Measurements from ENCODE around the gene RGS9. TPM values are rescaled to one million over a fixed set of nuclear protein-coding genes. Genes with fewer than 3 reads are reported as not detected.

The RGS9 gene
- total RNA-seq, 2 donors from 2014 or later: 7.4 to 9.9 TPM

DNA sequence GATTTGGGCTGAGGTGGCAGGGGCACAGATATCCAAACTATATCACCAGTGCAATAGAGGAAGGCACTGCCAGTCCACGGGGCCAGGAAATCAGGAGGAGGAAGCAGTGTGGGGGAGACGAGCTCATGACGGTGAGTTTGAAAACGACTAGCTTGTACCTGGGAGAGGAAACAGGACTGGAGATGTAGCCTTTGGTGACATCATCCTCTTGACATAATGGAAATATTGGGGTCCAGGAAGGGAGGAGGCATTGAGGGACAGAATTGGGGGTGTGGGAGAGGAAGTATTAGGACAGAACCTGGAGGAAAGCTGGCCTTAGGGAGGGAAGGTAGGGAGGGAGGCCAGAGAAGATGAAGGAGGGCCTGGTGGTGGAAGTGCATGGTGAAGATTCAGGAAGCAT is 109.1 kb downstream of the RGS9 start:
- Histone ChIP-seq H3K27ac (no peak overlapping the region), H3K4me1 (no peaks in the 10 kb centered on the region), H3K27me3 (no peaks in the 10 kb centered on the region), H3K9ac (ENCODE audit: low read depth in 2 of 2, low read length in 2 of 2) (no peak overlapping the region), H3K9me3 (no peaks in the 10 kb centered on the region), H3K36me3 (no peaks in the 10 kb centered on the region), H3K4me3 (no peak overlapping the region)
- no peak for DNase-seq
- TF ChIP-seq, protein P1, sequence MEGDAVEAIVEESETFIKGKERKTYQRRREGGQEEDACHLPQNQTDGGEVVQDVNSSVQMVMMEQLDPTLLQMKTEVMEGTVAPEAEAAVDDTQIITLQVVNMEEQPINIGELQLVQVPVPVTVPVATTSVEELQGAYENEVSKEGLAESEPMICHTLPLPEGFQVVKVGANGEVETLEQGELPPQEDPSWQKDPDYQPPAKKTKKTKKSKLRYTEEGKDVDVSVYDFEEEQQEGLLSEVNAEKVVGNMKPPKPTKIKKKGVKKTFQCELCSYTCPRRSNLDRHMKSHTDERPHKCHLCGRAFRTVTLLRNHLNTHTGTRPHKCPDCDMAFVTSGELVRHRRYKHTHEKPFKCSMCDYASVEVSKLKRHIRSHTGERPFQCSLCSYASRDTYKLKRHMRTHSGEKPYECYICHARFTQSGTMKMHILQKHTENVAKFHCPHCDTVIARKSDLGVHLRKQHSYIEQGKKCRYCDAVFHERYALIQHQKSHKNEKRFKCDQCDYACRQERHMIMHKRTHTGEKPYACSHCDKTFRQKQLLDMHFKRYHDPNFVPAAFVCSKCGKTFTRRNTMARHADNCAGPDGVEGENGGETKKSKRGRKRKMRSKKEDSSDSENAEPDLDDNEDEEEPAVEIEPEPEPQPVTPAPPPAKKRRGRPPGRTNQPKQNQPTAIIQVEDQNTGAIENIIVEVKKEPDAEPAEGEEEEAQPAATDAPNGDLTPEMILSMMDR (IDR thresholded peaks at IDR 0.05): no peak
- intact Hi-C loops (cut with DNase I): no loop called here

DNA sequence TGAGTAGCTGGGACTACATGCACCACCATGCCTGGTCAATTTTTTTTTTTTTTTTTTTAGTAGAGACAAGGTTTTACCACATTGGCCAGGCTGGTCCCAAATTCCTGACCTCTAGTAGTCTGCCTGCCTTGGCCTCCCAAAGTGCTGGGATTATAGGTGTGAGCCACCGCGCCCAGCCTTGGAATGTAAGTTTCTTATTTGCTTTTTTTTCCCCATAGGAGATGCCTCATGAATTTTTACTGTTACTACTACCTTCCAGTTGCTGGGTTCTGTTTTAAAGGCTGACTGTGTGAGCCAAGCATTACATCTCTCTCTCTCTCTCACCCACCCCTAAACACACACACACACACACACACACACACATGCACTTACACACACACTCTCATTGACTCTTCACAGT is 112.6 kb downstream of the RGS9 start:
- Histone ChIP-seq H3K9ac (ENCODE audit: low read depth in 2 of 2, low read length in 2 of 2) (no peak overlapping the region), H3K27ac (no peak overlapping the region), H3K27me3 (no peaks in the 10 kb centered on the region), H3K4me1 (no peaks in the 10 kb centered on the region), H3K4me3 (no peak overlapping the region), H3K9me3 (no peaks in the 10 kb centered on the region), H3K36me3 (no peaks in the 10 kb centered on the region)
- TF ChIP-seq, protein P1 (IDR thresholded peaks at IDR 0.05): no peak
- DNase-seq: no peak
- intact Hi-C loops (cut with DNase I): no loop called here

DNA sequence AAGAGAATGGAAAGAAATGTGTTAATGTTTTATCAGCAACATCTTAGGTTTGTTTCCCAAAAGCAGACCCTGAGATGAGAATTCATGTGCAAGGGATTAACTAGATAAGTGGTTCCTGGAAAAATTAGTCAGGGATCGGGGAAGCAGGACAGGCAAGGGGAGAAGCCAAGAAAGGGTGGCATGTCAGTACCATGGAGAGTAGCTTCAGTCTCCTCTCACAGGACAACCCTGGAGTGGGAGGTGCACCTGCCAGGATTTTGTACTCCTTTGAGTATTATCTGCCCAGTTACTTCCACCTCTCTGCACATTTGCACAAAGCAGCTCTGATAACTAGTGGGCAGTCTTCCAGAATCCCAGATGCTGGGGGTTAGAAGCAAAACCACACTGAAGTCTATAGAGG is 117.0 kb downstream of the RGS9 start:
- no peaks in the 10 kb centered on the region for H3K36me3 ChIP-seq
- no peak for DNase-seq
- TF ChIP-seq, protein P1 (IDR thresholded peaks at IDR 0.05): no peak
- H3K4me3 ChIP-seq: no peak overlapping the region
- intact Hi-C loops (cut with DNase I): no loop called here
- no peaks in the 10 kb centered on the region for H3K27me3 ChIP-seq
- no peak overlapping the region for H3K27ac ChIP-seq
- no peaks in the 10 kb centered on the region for H3K4me1 ChIP-seq
- H3K9ac ChIP-seq (ENCODE audit: low read depth in 2 of 2, low read length in 2 of 2): no peak overlapping the region
- H3K9me3 ChIP-seq: no peaks in the 10 kb centered on the region

DNA sequence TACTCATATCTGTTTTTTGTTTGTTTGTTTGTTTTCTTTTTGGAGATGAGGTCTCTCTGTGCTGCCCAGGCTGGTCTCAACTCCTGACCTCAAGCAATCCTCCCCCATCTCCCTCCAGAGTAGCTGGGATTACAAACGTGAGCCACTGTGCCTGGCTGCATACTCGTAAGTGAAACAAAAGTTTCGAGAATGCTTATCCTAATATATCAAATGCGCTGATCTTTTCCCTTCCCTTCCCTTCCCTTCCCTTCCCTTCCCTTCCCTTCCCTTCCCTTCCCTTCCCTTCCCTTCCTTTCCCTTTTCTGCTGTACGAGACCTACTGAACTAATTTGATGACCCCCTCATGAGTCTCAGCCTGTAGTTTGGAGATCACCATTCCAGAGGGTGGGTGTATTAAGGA is 122.1 kb downstream of the RGS9 start:
- no peak overlapping the region for H3K27ac ChIP-seq
- no peak for DNase-seq
- intact Hi-C loops (cut with DNase I): no loop called here
- H3K4me1 ChIP-seq: no peaks in the 10 kb centered on the region
- no peak overlapping the region for H3K4me3 ChIP-seq
- no peaks in the 10 kb centered on the region for H3K27me3 ChIP-seq
- no peaks in the 10 kb centered on the region for H3K9me3 ChIP-seq
- no peaks in the 10 kb centered on the region for H3K36me3 ChIP-seq
- no peak overlapping the region for H3K9ac ChIP-seq (ENCODE audit: low read depth in 2 of 2, low read length in 2 of 2)
- TF ChIP-seq, protein P1 (IDR thresholded peaks at IDR 0.05): no peak

DNA sequence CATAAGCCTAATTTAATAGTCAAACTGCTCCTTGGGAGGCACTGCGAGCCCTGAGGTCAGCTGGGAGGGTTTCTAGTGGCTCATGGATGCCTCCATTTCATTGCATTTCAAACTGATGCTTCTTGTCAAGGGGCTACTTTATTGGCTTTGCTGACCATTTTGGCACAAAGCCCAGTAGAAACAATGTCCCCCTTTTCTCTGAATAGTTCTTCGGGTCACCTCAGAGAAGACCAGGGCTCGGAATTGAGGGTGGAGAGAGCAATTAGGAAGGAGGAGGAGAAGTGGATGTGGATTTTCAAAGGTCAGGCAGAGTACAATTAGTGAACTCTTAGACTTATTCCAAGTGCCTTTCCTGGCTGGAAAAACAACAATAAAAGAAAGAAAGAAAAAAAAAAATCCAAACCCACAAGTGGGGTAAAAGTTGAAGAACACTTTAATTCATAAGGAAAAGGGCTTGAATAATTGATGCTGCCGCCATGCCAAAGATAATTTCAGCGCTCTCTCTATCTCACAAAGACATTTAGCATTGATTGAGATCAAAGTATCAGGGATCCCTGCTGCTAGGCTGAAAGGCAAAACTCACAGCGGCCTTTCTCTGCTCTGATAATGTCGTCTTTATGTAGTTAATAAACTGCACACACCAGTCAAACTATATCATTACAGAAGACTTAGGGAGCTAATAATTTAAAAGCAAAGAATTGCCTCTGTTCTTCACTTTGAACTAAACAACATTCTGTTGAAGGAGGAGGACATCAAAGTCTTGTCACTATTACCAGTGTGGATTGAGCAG is 122.7 kb downstream of the RGS9 start:
- no peak for DNase-seq
- Histone ChIP-seq H3K27ac (no peak overlapping the region), H3K27me3 (no peaks in the 10 kb centered on the region), H3K4me1 (no peaks in the 10 kb centered on the region), H3K9ac (ENCODE audit: low read depth in 2 of 2, low read length in 2 of 2) (no peak overlapping the region), H3K36me3 (no peaks in the 10 kb centered on the region), H3K4me3 (no peak overlapping the region), H3K9me3 (no peaks in the 10 kb centered on the region)
- intact Hi-C loops (cut with DNase I): no loop called here
- TF ChIP-seq, protein P1 (IDR thresholded peaks at IDR 0.05): no peak
